ENCODE measurements around the gene MUC5B. TPM values are rescaled to one million over a fixed set of nuclear protein-coding genes. Genes with fewer than 3 reads are reported as not detected.
A peak's percentile ranks its signal among the peaks of the same experiment; 100 is the strongest.

Gene MUC5B
- total and polyA plus RNA-seq, 2 of the 13 experiments (the other 11 are each of a cell fraction or from before 2014, with no cell fraction given), result 0.01 TPM; not detected in 1

- TF ChIP-seq ARID5B (CRISPR knock-in tag; IDR thresholded peaks at IDR 0.05), result peak; percentile 92
- TF ChIP-seq, protein P1, sequence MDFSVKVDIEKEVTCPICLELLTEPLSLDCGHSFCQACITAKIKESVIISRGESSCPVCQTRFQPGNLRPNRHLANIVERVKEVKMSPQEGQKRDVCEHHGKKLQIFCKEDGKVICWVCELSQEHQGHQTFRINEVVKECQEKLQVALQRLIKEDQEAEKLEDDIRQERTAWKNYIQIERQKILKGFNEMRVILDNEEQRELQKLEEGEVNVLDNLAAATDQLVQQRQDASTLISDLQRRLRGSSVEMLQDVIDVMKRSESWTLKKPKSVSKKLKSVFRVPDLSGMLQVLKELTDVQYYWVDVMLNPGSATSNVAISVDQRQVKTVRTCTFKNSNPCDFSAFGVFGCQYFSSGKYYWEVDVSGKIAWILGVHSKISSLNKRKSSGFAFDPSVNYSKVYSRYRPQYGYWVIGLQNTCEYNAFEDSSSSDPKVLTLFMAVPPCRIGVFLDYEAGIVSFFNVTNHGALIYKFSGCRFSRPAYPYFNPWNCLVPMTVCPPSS (IDR thresholded peaks at IDR 0.05), result no peak
- no peak for TF ChIP-seq PRPF4 (IDR thresholded peaks at IDR 0.05; ENCODE audit: low read depth, low read length, poor library complexity, severe bottlenecking)
- no peak for TF ChIP-seq ZNF672 (CRISPR knock-in tag; IDR thresholded peaks at IDR 0.05)
- no peak for TF ChIP-seq PAWR (CRISPR knock-in tag; IDR thresholded peaks at IDR 0.05; ENCODE audit: borderline replicate concordance)
- TF ChIP-seq LCORL (IDR thresholded peaks at IDR 0.05), result no peak
- peak; percentile 94 for TF ChIP-seq LCORL (CRISPR knock-in tag; IDR thresholded peaks at IDR 0.05)
- no peak for TF ChIP-seq CBX2 (IDR thresholded peaks at IDR 0.05; ENCODE audit: low read depth, low read length)
- peak; percentile 87; the same call in 1 of the 2 replicates for TF ChIP-seq CBX2 (CRISPR knock-in tag; IDR thresholded peaks at IDR 0.05; ENCODE audit: low read depth)
- no peak for TF ChIP-seq XBP1 (CRISPR knock-in tag; IDR thresholded peaks at IDR 0.05)
- 0 out of 2 replicates have a peak, but pooled peaks have one; percentile 79 for TF ChIP-seq TP53 (CRISPR knock-in tag; conservative IDR thresholded peaks at IDR 0.05)
- TF ChIP-seq, protein P2, sequence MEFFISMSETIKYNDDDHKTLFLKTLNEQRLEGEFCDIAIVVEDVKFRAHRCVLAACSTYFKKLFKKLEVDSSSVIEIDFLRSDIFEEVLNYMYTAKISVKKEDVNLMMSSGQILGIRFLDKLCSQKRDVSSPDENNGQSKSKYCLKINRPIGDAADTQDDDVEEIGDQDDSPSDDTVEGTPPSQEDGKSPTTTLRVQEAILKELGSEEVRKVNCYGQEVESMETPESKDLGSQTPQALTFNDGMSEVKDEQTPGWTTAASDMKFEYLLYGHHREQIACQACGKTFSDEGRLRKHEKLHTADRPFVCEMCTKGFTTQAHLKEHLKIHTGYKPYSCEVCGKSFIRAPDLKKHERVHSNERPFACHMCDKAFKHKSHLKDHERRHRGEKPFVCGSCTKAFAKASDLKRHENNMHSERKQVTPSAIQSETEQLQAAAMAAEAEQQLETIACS (CRISPR knock-in tag; IDR thresholded peaks at IDR 0.05), result no peak
- peak; percentile 42; the same call in 1 of the 2 replicates for TF ChIP-seq KDM5B (CRISPR knock-in tag; IDR thresholded peaks at IDR 0.05; ENCODE audit: borderline replicate concordance)
- TF ChIP-seq ZNF496 (CRISPR knock-in tag; IDR thresholded peaks at IDR 0.05; ENCODE audit: insufficient replicate concordance), result no peak
- peak; percentile 84; the same call in 1 of the 2 replicates for TF ChIP-seq ARID2 (CRISPR knock-in tag; IDR thresholded peaks at IDR 0.05; ENCODE audit: borderline replicate concordance)
- TF ChIP-seq MYPOP (CRISPR knock-in tag; IDR thresholded peaks at IDR 0.05), result peak; percentile 62; the same call in 1 of the 2 replicates
- TF ChIP-seq ZNF343 (CRISPR knock-in tag; IDR thresholded peaks at IDR 0.05), result no peak
- TF ChIP-seq, protein P3, sequence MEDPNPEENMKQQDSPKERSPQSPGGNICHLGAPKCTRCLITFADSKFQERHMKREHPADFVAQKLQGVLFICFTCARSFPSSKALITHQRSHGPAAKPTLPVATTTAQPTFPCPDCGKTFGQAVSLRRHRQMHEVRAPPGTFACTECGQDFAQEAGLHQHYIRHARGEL (CRISPR knock-in tag; IDR thresholded peaks at IDR 0.05), result no peak
Observed at GRCh38 chr11:1219834-1220815, 2.7 kb upstream of the MUC5B start (continued).

All from HepG2 (cell line).